Measurements from ENCODE around the gene OR10D3.

The OR10D3 gene

DNA sequence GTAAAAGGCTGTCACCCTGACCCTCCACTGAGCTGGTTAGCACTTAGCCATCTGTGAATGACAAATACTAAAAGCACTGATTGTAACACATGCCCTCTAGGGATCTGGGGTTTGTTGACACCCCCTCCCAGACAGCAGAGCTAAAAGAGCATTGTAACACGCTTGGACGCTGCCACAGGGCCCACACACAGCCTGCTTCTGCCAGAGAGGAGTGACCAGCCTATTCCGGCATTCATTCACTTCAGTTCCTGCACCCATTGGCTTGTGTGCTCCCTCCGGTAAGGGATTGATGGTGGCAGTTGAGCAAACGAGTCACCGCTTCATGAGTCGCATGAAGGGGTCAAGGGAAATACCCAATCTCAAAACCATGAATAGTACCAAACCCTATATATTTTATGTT is 15.8 kb downstream of the OR10D3 start:
- no peaks in the 10 kb centered on the region for H3K4me1 ChIP-seq
- no peak overlapping the region for H3K4me2 ChIP-seq (ENCODE audit: low read length)
- TF ChIP-seq, protein P1, sequence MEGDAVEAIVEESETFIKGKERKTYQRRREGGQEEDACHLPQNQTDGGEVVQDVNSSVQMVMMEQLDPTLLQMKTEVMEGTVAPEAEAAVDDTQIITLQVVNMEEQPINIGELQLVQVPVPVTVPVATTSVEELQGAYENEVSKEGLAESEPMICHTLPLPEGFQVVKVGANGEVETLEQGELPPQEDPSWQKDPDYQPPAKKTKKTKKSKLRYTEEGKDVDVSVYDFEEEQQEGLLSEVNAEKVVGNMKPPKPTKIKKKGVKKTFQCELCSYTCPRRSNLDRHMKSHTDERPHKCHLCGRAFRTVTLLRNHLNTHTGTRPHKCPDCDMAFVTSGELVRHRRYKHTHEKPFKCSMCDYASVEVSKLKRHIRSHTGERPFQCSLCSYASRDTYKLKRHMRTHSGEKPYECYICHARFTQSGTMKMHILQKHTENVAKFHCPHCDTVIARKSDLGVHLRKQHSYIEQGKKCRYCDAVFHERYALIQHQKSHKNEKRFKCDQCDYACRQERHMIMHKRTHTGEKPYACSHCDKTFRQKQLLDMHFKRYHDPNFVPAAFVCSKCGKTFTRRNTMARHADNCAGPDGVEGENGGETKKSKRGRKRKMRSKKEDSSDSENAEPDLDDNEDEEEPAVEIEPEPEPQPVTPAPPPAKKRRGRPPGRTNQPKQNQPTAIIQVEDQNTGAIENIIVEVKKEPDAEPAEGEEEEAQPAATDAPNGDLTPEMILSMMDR (IDR thresholded peaks at IDR 0.05), result no peak
- H3K9ac ChIP-seq, result no peak overlapping the region
- H3K79me2 ChIP-seq, result no peaks in the 10 kb centered on the region
- H3K4me3 ChIP-seq (ENCODE audit: low read depth, low read length), result no peak overlapping the region
- H3K27ac ChIP-seq, result no peak overlapping the region
- H3K36me3 ChIP-seq (ENCODE audit: control insufficient read depth, insufficient read depth, low read length), result no peaks in the 10 kb centered on the region
- no peak overlapping the region for H2AFZ ChIP-seq
- H3K27me3 ChIP-seq (ENCODE audit: control insufficient read depth, insufficient read depth, low read length), result no peaks in the 10 kb centered on the region
- no peaks in the 10 kb centered on the region for H3K9me3 ChIP-seq (ENCODE audit: control insufficient read depth, low read length)

DNA sequence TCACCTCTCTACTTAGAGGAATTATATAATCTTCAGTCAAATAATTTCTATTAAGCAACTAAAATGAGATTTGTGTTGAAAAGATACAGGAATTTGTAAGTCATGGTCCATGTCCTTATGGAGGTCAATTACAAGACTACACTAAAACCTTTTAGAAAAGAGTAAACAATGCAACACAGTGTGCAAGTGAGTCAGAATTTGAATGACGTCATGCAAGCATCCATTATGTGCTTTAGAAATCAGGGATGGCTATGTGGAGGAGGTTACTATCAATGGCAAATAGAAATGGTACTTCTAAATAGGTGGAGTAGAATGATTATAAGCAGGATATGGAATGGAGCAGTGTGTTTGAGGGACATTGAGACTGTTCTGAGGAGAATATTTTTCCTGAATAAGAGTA is 16.6 kb downstream of the OR10D3 start:
- no peak overlapping the region for H3K4me2 ChIP-seq (ENCODE audit: low read length)
- H3K9ac ChIP-seq, result no peak overlapping the region
- TF ChIP-seq, protein P1 (IDR thresholded peaks at IDR 0.05), result no peak
- H3K79me2 ChIP-seq, result no peaks in the 10 kb centered on the region
- no peaks in the 10 kb centered on the region for H3K36me3 ChIP-seq (ENCODE audit: control insufficient read depth, insufficient read depth, low read length)
- H3K4me1 ChIP-seq, result no peaks in the 10 kb centered on the region
- H3K27me3 ChIP-seq (ENCODE audit: control insufficient read depth, insufficient read depth, low read length), result no peaks in the 10 kb centered on the region
- H3K9me3 ChIP-seq (ENCODE audit: control insufficient read depth, low read length), result no peaks in the 10 kb centered on the region
- no peak overlapping the region for H3K4me3 ChIP-seq (ENCODE audit: low read depth, low read length)
- H3K27ac ChIP-seq, result no peak overlapping the region
- no peak overlapping the region for H2AFZ ChIP-seq

DNA sequence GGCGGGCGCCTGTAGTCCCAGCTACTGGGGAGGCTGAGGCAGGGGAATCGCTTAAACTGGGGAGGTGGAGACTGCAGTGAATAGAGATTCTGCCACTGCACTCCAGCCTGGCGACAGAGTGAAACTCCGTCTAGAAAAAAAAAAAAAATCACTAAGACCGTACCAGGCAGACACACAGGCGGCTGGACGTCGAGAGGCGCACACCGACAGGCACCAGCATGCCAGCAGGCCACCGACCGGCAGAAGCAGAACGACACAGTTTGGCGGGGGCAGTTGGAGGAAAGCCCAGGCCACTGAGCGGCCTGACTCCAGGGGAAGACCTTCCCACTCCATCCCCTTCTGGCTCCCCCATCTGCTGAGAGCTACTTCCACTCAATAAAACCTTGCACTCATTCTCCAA is 17.5 kb downstream of the OR10D3 start:
- Histone ChIP-seq H3K27me3 (ENCODE audit: control insufficient read depth, insufficient read depth, low read length) (no peaks in the 10 kb centered on the region), H3K9me3 (ENCODE audit: control insufficient read depth, low read length) (no peaks in the 10 kb centered on the region), H2AFZ (no peak overlapping the region), H3K4me3 (ENCODE audit: low read depth, low read length) (no peak overlapping the region), H3K4me1 (no peaks in the 10 kb centered on the region), H3K79me2 (no peaks in the 10 kb centered on the region), H3K27ac (no peak overlapping the region), H3K4me2 (ENCODE audit: low read length) (no peak overlapping the region), H3K36me3 (ENCODE audit: control insufficient read depth, insufficient read depth, low read length) (no peaks in the 10 kb centered on the region), H3K9ac (no peak overlapping the region)
- TF ChIP-seq, protein P1 (IDR thresholded peaks at IDR 0.05), result no peak

DNA sequence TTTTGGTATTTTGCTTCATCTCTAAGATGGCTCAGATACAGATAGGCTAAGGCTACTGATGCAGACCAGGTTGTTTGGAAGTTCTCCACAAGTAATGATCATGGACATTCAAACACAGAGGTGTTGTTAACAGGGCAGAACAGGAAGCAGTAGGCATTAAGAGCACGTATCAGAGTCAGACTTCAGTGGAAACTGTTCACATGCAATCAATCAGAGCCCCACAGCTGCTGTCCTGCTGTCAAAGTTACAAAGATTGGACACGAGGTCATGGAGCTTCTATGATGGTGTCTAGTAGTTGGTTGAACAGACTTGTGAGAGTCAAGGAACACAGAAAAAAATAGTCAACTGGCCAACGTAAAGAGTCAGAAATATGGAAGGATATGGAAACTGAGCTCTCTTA is 19.8 kb downstream of the OR10D3 start:
- H3K27me3 ChIP-seq (ENCODE audit: control insufficient read depth, insufficient read depth, low read length), result no peaks in the 10 kb centered on the region
- H3K9ac ChIP-seq, result no peak overlapping the region
- H2AFZ ChIP-seq, result no peak overlapping the region
- H3K36me3 ChIP-seq (ENCODE audit: control insufficient read depth, insufficient read depth, low read length), result no peaks in the 10 kb centered on the region
- H3K4me2 ChIP-seq (ENCODE audit: low read length), result no peak overlapping the region
- H3K4me3 ChIP-seq (ENCODE audit: low read depth, low read length), result no peak overlapping the region
- no peaks in the 10 kb centered on the region for H3K4me1 ChIP-seq
- no peak overlapping the region for H3K27ac ChIP-seq
- H3K79me2 ChIP-seq, result no peaks in the 10 kb centered on the region
- TF ChIP-seq, protein P1 (IDR thresholded peaks at IDR 0.05), result no peak
- H3K9me3 ChIP-seq (ENCODE audit: control insufficient read depth, low read length), result no peaks in the 10 kb centered on the region

DNA sequence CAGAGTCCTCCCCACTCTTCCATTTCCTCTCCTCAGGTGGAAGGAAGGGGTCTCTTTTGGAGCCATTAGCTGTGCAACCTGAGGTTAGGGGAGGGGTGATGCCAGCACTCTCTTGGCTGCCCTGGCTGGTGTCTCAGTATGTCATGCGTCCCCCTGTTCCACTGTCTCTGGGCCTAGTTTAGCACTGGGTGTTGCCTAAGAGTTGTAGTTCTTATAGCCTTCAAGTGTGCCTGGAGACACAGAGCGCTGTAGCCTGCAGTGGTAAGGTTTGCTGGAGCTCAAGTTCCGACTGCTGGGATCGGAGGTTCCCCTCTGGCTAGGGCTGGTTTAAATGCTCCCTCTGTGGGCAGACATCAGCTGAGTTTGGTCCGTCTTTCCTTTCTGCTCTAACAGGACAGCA is 20.9 kb downstream of the OR10D3 start:
- no peaks in the 10 kb centered on the region for H3K4me1 ChIP-seq
- H3K79me2 ChIP-seq, result no peaks in the 10 kb centered on the region
- no peak overlapping the region for H3K9ac ChIP-seq
- no peak overlapping the region for H2AFZ ChIP-seq
- no peaks in the 10 kb centered on the region for H3K36me3 ChIP-seq (ENCODE audit: control insufficient read depth, insufficient read depth, low read length)
- H3K9me3 ChIP-seq (ENCODE audit: control insufficient read depth, low read length), result no peaks in the 10 kb centered on the region
- TF ChIP-seq, protein P1 (IDR thresholded peaks at IDR 0.05), result no peak
- H3K27me3 ChIP-seq (ENCODE audit: control insufficient read depth, insufficient read depth, low read length), result no peaks in the 10 kb centered on the region
- no peak overlapping the region for H3K27ac ChIP-seq
- H3K4me3 ChIP-seq (ENCODE audit: low read depth, low read length), result no peak overlapping the region
- no peak overlapping the region for H3K4me2 ChIP-seq (ENCODE audit: low read length)
